Stimulated activated CD4-positive, alpha-beta T cell treated with anti-CD3 and anti-CD28 coated beads, Interleukin-2, amount 100 ng/mL, for 48 hours (primary cell): Measurements from ENCODE around the gene NTRK2.
"Not testable (repeated sequence)": the region's sequence is repeated elsewhere in the genome, so short reads cannot be mapped to it uniquely, and the experiment has no call there.

Experiments
- DNase-seq, 2 donors: peaks; one replicate each; pipeline ENCODE4 v3.0.0-alpha.2; 2020

NTRK2 gene

DNA sequence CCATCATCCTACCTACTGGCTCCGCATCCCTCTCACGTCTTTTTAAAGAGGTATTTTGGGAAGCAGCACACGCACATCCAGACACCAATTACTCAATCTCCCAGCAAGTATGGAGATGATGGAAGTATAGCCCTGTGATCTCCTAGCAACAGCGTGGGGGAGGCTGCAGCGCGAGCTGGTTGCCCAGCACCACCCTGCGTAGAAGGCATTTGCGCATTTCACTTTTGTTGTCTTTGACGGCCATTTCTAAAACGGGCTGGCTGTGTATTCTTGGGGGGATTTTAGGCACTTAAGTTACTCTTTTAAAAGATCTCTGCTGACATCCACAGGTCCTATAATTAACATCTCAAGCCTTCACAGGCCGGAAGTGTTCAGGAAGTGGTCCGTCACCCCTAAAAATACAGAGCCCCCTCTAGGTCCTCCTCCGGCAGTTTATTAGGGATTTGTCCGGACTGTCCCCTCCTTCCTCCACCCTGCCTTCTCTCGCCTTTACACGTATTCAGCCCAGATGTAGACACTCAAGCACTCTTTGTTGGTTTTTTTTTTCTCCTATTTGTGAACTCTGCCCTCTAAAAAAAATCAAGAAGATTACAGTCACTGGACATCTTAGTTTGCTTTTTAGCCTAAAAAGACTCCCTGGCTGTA lies 371.4 kb downstream of the NTRK2 start:
- no peak for DNase-seq

DNA sequence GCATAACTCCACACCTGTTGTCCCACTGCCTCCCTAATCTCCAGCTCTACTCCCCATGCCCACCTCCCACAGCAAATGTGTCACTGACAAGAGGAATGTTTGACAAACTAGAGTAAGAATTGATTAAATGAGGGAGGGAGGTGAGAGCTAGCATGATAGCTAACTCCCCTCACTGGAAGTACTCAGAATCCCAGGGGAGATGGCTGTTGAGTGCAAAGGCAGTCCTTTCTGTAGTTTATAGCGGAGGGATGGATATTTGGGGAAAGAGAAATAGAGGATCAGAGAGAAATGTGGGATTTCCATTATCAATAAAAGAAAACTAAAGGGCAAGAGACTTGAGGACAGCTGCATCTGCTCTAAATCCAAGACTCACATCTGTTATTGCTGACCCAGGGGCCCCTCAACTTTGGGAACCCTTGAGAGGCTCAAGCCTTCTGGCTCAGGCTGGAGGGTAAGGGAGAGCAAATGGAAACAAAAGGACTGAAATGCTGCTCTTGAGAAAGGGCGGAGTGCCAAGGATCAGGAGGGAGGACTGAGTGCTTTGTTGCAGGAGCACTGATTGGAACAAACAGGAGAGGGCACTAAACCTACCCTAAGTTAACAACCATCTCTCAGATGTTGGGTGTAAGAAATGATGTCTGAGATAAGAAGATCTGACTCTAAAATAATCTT lies 372.1 kb downstream of the NTRK2 start:
- DNase-seq = no peak

DNA sequence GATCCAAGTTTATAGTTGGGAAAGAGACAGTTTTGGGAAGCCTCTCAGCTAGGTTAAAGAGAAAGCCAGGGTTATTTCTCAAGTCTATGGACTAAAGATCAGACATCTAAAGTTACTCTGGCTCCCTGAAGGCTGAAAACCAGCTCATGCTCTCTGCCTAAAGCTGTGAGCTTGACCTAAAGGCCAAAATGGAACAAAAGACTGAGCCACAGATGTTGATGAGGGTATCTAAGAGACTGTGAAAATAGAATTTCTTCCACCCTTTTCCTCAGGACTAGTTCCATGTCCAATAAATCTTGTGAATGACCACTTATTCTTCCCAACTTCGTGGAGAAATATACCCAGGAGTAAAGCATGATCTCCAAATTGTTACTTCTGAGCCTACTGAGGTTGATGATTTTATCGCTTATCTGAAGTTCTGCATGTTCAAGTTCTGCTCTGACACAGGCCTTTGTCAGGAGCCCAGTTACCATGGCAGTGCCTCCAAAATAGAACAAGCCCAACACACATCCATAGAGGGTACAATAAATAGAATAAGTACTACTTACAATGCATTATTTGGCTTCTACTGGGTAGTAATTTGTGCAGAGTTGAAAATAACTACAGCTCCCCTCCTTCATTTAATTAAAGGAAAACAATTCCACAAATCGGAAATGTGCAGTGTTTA lies 373.6 kb downstream of the NTRK2 start:
- DNase-seq = no peak

DNA sequence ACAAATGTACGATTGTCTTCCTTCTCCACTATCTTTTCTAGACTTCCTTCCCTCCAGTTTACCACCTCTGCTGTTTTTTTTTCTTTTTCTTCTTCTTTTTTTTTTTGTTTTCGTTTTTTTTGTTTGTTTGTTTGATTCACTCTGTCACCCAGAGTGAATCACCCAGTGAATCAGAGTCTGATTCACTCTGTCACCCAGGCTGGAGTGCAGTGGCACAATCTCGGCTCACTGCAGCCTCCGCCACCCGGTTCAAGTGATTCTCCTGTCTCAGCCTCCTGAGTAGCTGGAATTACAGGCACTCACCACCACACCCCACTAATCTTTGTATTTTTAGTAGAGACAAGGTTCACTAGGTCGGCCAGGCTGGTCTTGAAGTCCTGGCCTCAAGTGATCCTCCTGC lies 375.7 kb downstream of the NTRK2 start:
- no peak for DNase-seq

DNA sequence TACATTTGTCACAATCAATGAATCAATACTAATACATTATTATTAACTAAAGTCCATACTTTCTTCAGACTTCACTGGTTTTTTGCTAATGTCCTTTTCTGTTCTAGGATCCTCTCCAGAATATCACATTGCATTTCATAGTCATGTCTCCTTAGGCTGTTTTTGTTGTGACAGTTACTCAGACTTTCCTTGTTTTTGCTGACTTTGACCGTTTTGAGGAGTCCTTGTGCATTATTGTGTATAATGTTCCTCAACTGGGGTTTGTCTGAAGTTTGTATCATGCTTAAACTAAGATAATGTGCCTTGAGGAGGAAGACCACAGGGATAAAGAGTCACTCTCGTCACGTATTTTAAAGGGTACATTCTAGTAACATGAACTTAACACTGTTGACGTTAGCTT lies 376.9 kb downstream of the NTRK2 start:
- no peak for DNase-seq

DNA sequence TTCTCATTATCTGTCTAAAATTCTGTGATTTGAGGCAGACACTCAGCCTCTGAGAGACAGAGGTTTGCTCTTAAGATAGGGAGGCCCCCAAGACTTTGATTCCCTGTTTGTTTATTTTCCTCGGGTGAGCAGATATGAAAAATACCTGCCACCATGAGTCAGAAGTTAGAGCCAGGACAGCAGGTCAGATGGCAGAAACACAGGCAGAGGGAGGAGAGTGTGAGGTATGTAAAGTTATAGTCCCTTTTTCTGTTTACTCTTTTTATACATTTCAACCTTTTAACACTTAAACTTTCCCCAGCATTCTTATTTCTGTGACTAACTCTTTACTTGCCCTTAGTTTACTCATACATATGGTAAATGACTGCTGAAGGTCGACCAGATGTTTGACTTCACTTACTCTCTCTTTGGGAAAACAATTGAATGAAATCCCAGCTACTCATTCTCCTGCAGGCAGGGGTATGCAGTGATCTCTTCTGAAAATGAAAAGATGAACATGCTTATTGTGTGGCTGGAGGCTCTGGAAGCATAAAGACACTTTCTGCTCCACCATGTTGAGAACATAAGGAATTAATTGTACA lies 383.8 kb downstream of the NTRK2 start:
- DNase-seq = no peak

DNA sequence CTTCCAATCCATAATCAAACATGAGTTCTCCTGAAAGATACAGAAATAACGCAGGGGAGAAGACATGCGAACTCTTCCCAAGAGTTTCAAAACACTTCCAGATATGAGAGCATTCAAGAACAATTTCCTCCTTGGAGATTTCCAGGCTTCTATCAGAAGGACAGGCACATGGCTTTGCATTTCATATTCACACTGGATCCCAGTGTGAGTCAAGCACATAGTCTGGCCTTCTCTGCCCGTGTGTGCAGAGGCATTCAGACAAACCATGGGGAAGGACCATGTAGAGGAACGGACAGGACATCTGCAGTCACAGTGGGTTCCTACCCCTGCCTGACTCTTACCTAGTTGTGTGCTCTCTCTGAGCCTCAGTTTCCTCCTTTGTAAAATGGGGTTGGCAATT lies 384.5 kb downstream of the NTRK2 start:
- DNase-seq = no peak

DNA sequence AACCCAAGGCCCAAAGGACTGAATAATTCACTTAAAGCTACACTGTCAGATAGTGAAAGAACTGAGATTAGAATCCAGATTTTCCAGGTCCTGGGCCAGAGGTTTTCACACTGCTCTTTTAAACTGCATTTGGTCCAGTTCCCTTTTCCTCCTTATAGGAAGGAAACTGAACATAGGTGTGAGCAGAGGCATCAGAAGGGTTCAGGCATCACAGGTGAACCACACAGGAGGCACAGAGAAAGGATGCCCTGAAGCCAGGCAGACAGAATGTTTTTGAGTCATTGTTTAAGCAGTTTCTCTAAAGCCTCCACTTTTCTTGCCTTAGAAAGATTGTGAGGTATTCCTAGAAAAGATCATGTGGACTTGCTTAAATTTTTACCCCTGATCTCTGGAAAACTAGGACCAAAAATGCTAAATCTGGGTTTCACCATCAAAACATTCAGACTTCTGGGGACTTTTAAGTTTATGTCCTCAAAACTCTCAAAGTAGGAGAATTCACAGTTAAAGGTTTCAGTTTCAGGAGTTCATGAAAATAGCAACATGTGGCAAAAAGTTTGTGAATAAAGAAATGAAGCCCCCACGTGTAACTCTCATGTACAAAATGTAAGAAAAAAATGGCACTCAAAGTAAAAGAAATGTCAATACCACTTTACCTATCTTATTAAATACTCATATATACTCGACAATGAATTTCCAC lies 386.1 kb downstream of the NTRK2 start:
- no peak for DNase-seq

DNA sequence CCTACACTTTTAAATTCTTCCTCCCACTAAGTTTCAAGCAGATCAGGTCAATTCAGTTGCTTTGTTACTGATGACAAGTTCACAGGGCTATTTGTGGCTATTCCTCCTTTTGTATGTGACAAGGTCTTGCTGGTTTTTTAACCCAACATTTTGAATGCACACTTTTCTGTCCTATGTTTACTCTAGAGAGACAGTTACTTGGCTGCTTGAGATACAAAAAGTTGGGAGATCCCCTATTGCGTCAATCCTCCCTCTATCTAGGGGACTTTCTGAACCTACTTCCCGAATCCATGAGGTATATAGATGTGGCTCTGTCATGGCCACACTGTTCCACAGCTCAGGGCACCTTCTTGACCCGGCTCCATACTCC lies 386.7 kb downstream of the NTRK2 start:
- no peak for DNase-seq

DNA sequence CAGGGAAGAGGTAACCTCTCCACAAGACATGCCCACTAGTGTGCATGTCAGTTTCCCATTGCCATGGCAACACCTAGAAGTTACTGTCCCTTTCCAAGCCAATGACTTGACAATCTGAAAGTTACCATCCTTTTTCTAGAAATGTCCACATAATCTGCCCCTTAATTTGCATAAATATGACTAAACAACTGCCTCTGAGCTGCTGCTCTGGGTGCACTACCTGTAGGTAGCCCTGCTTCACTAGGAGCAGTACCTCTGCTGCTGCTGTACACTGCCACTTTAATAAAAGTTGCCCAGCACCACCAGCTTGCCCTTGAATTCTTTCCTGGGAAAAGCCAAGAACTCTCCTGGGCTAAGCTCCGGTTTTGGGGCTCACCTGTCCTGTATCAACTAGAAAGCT lies 392.4 kb downstream of the NTRK2 start:
- no peak for DNase-seq

DNA sequence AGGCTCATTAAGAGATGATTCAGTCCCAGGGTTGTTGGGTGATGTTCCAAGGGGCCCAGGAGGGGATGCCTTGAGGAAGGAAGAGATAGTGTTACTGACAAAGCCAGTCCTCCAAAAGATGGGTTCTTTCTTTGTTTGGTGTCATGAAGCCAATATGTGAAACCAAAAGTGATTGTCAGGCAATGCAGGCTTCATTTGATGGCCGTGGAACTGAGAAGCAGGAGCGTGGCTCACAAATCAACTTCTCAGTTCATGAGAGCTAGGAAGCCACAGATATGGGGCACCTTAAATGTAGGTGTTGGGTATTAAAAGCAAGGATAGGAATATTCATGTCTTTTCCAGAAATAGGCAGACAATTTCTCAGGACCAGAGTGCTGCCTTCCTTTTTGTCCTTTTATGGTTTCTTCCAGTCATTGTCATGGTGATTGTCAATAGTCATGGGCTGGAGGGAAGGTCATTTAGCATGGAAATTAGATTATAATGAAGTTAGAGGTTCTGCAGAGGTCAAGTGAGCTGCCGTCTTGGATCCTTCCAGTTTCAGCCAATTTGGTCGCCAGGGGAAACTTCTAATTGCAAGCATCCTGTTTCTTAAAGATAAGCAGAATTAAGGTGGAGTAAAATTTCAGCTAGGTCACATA lies 393.0 kb downstream of the NTRK2 start:
- no peak for DNase-seq

DNA sequence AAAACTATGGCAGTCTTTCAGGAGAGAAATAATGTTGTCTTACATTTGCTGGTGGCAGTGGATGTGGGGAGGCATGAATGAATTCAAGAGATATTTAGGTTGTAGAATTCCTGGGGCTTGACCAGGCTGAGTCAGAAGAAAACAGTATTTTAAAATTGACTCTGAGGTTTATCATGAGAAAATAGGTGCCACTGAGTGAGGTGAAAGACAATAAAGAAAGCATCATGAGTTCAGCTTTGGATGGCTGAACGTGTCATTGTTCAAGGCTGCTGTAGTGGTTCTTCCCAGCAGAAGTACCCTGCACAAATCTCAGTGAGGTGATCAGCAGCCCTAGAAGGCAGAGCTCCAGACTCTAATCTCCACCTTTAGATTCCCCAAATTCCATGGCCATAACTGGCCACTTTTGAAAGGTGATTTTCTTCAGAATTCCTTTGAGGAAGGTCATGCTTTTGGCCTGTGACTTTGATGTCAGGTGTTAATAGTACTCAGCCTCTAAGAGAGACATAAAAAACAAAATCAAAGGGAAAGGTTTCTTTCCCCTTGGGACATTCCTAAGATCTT lies 395.4 kb downstream of the NTRK2 start:
- DNase-seq = no peak

DNA sequence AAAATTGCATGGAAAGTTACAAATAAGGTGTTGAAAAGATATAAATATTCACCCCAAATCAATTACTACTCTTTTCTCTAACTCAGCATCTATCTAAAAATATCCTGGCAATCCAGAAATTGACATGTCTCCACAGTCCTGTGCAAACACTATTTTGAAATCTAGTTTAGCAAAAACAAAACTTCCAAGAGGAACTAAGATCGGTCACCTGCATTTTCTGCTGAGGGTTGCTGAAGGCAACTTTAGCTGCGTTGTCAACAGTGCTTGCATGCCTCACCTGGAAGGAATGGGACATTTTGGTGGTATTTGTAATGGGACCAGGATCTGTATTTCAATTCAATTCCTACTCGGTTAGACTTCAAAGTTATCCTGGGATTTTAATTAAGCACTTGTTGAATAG lies 398.3 kb downstream of the NTRK2 start:
- no peak for DNase-seq

DNA sequence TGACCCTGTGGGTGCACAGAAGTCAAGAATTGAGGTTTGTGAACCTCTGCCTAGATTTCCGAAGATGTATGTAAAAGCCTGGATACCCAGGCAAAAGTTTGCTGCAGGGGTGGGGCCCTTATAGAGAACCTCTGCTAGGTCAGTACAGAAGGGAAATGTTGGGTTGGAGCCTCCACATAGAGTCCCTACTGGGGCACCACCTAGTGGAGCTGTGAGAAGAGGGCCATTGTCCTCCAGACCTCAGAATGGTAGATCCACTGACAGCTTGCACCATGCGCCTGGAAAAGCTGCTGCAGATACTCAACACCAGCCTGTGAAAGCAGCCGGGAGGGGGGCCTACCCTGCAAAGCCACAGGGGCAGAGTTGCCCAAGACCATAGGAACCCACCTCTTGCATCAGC lies 399.9 kb downstream of the NTRK2 start:
- DNase-seq = not testable (repeated sequence)
